ENCODE measurements around the gene BICRAL. TPM values are rescaled to one million over a fixed set of nuclear protein-coding genes. Genes with fewer than 3 reads are reported as not detected.

Gene BICRAL
- polyA plus RNA-seq, 1 of the 3 experiments (the other 2 are of a cell fraction): 5.1 TPM

DNA sequence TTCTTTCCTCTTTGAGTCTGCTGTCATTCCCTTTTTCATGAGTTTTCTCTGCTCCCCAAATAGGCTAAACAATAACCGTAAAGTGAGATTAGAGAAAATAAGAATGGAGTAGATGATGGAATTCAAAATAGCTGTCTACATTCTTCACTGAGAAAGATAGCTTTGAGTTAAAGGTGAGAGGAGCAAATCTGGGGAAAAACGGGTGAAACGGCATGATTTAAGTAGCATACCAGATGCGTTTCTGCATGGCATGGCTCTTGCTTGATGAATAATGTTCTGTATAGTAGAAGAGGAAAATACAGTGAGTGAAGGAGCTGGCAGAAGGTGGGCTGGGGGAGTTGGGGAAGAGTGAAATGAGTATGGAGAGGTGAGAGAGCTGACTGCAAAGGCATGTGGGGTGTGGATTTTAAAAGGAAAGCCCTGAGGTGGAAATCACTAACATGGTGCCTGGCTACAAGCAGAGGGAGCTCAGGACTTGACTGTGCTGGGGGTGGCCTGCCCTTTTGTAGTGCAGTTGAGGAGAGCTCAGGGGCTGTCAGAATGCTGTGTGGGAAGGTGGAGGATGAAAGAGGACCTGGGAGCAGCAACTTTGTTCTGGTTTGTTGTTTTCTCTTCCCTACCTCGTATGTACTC is 8.8 kb downstream of the BICRAL start:
- no peak for TF ChIP-seq SMC3 (IDR thresholded peaks at IDR 0.05; ENCODE audit: low read depth, low read length)
- TF ChIP-seq GABPA (IDR thresholded peaks at IDR 0.05; ENCODE audit: low read depth): no peak
- TF ChIP-seq, protein P1, sequence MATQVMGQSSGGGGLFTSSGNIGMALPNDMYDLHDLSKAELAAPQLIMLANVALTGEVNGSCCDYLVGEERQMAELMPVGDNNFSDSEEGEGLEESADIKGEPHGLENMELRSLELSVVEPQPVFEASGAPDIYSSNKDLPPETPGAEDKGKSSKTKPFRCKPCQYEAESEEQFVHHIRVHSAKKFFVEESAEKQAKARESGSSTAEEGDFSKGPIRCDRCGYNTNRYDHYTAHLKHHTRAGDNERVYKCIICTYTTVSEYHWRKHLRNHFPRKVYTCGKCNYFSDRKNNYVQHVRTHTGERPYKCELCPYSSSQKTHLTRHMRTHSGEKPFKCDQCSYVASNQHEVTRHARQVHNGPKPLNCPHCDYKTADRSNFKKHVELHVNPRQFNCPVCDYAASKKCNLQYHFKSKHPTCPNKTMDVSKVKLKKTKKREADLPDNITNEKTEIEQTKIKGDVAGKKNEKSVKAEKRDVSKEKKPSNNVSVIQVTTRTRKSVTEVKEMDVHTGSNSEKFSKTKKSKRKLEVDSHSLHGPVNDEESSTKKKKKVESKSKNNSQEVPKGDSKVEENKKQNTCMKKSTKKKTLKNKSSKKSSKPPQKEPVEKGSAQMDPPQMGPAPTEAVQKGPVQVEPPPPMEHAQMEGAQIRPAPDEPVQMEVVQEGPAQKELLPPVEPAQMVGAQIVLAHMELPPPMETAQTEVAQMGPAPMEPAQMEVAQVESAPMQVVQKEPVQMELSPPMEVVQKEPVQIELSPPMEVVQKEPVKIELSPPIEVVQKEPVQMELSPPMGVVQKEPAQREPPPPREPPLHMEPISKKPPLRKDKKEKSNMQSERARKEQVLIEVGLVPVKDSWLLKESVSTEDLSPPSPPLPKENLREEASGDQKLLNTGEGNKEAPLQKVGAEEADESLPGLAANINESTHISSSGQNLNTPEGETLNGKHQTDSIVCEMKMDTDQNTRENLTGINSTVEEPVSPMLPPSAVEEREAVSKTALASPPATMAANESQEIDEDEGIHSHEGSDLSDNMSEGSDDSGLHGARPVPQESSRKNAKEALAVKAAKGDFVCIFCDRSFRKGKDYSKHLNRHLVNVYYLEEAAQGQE (IDR thresholded peaks at IDR 0.05; ENCODE audit: low read depth, low read length): no peak
- TF ChIP-seq RCOR1 (IDR thresholded peaks at IDR 0.05; ENCODE audit: low read length): no peak
- TF ChIP-seq RAD21 (IDR thresholded peaks at IDR 0.05; ENCODE audit: low read length): no peak
- no peak for TF ChIP-seq FOSL2 (IDR thresholded peaks at IDR 0.05; ENCODE audit: borderline replicate concordance, low read depth)
- TF ChIP-seq, protein P2, sequence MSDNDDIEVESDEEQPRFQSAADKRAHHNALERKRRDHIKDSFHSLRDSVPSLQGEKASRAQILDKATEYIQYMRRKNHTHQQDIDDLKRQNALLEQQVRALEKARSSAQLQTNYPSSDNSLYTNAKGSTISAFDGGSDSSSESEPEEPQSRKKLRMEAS (IDR thresholded peaks at IDR 0.05; ENCODE audit: low read depth): no peak
- Histone ChIP-seq H3K27ac (ENCODE audit: low read depth in 2 of 2, low read length in 1 of 2) (no peak overlapping the region), H3K27me3 (ENCODE audit: insufficient read depth) (no peaks in the 10 kb centered on the region), H2AFZ (ENCODE audit: low read depth) (no peak overlapping the region), H3K79me2 (ENCODE audit: insufficient read depth) (peaks cover 60% of the 10 kb centered on the region), H3K9ac (no peak overlapping the region), H4K20me1 (ENCODE audit: insufficient read depth) (no peaks in the 10 kb centered on the region), H3K4me3 (ENCODE audit: low read depth in 2 of 2, low read length in 1 of 2) (no peak overlapping the region), H3K9me2 (no peaks in the 10 kb centered on the region), H3K4me1 (ENCODE audit: control insufficient read depth in 1 of 2, insufficient read depth in 2 of 2, low read depth in 1 of 2, low read length in 1 of 2) (peaks cover 6 to 8% of the 10 kb centered on the region in 2 experiments; a peak in 3 of 4 replicates), H3K4me2 (no peak overlapping the region), H3F3A (replicated peaks; ENCODE audit: insufficient read depth) (peaks cover 30% of the 10 kb centered on the region), H3K9me3 (no peaks in the 10 kb centered on the region), H3K36me3 (replicated peaks in 1 of 2; ENCODE audit: control insufficient read depth in 1 of 2, insufficient read depth in 2 of 2, low read length in 1 of 2) (peaks cover 0 to 7% of the 10 kb centered on the region in 2 experiments)
- WGBS (ENCODE audit: low lambda C conversion rate): 94% methylated on average over 5 of the region's 5 CpGs
- no peak for DNase-seq
- POLR2A ChIA-PET: interaction anchor here (1.0 kb wide), 1 partner anchor 61 kb away, joined by 3 read pairs; no protein-coding TSS in a partner anchor
- CTCF ChIA-PET: interaction anchor here (0.8 kb wide), 1 partner anchor 94 kb away, joined by 3 read pairs; no protein-coding TSS in a partner anchor

DNA sequence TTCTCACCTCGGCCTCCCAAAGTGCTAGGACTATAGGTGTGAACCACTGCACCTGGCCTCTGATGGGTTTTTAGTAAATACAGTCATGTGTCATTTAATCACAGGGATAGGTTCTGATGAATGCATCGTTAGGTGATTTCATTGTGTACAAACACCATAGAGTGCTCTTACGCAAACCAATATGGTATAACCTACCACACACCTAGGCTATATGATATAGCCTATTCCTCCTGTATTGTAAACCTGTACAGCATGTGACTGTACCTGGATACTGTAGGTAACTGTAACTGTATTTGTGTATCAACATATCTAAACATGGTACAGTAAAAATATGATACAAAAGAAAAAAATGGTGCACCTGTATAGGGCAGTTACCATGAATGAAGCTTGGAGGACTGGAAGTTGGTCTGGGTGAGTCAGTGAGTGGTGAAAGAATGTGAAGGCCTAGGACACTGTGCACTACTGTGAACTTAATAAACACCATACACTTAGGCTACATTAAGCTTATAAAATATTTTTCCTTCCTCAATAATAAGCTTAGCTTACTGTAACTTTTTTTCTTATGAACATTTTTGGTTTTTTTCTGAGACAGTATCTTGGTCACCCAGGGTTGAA is 10.0 kb downstream of the BICRAL start:
- H3K9ac ChIP-seq: no peak overlapping the region
- no peaks in the 10 kb centered on the region for H3K27me3 ChIP-seq (ENCODE audit: insufficient read depth)
- peaks cover 0 to 7% of the 10 kb centered on the region in 2 experiments for H3K36me3 ChIP-seq (replicated peaks in 1 of 2; ENCODE audit: control insufficient read depth in 1 of 2, insufficient read depth in 2 of 2, low read length in 1 of 2)
- CTCF ChIA-PET: interaction anchor here (0.6 to 0.7 kb wide), 2 partner anchors 14 to 32 kb away, joined by 3 read pairs; no protein-coding TSS in a partner anchor
- 97% methylated on average over 3 of the region's 3 CpGs for WGBS (ENCODE audit: low lambda C conversion rate)
- peaks cover 30% of the 10 kb centered on the region for H3F3A ChIP-seq (replicated peaks; ENCODE audit: insufficient read depth)
- peaks cover 3 to 4% of the 10 kb centered on the region in 2 experiments; a peak in 2 of 4 replicates for H3K4me1 ChIP-seq (ENCODE audit: control insufficient read depth in 1 of 2, insufficient read depth in 2 of 2, low read depth in 1 of 2, low read length in 1 of 2)
- H3K4me3 ChIP-seq (ENCODE audit: low read depth in 2 of 2, low read length in 1 of 2): no peak overlapping the region
- POLR2A ChIA-PET: interaction anchor here (1.5 kb wide), 1 partner anchor 9 kb away, joined by 6 read pairs; no protein-coding TSS in a partner anchor
- no peak overlapping the region for H3K27ac ChIP-seq (ENCODE audit: low read depth in 2 of 2, low read length in 1 of 2)
- no peak overlapping the region for H2AFZ ChIP-seq (ENCODE audit: low read depth)
- no peaks in the 10 kb centered on the region for H4K20me1 ChIP-seq (ENCODE audit: insufficient read depth)
- H3K4me2 ChIP-seq: no peak overlapping the region
- no peak for DNase-seq
- peaks cover 48% of the 10 kb centered on the region for H3K79me2 ChIP-seq (ENCODE audit: insufficient read depth)
- H3K9me2 ChIP-seq: no peaks in the 10 kb centered on the region
- no peaks in the 10 kb centered on the region for H3K9me3 ChIP-seq
- TF ChIP-seq GATA2 (CRISPR knock-in tag; IDR thresholded peaks at IDR 0.05): no peak
- no peak for TF ChIP-seq RAD21 (IDR thresholded peaks at IDR 0.05; ENCODE audit: low read length)
- TF ChIP-seq, protein P3, sequence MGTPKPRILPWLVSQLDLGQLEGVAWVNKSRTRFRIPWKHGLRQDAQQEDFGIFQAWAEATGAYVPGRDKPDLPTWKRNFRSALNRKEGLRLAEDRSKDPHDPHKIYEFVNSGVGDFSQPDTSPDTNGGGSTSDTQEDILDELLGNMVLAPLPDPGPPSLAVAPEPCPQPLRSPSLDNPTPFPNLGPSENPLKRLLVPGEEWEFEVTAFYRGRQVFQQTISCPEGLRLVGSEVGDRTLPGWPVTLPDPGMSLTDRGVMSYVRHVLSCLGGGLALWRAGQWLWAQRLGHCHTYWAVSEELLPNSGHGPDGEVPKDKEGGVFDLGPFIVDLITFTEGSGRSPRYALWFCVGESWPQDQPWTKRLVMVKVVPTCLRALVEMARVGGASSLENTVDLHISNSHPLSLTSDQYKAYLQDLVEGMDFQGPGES (IDR thresholded peaks at IDR 0.05; ENCODE audit: low read depth, low read length): no peak
- no peak for TF ChIP-seq RXRA (IDR thresholded peaks at IDR 0.05; ENCODE audit: borderline replicate concordance, low read depth)
- TF ChIP-seq EP300 (IDR thresholded peaks at IDR 0.05; ENCODE audit: borderline replicate concordance in 1 of 2, low read depth in 1 of 2, low read length in 1 of 2): no peak
- TF ChIP-seq, protein P4, sequence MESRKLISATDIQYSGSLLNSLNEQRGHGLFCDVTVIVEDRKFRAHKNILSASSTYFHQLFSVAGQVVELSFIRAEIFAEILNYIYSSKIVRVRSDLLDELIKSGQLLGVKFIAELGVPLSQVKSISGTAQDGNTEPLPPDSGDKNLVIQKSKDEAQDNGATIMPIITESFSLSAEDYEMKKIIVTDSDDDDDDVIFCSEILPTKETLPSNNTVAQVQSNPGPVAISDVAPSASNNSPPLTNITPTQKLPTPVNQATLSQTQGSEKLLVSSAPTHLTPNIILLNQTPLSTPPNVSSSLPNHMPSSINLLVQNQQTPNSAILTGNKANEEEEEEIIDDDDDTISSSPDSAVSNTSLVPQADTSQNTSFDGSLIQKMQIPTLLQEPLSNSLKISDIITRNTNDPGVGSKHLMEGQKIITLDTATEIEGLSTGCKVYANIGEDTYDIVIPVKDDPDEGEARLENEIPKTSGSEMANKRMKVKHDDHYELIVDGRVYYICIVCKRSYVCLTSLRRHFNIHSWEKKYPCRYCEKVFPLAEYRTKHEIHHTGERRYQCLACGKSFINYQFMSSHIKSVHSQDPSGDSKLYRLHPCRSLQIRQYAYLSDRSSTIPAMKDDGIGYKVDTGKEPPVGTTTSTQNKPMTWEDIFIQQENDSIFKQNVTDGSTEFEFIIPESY (IDR thresholded peaks at IDR 0.05; ENCODE audit: borderline replicate concordance, low read depth): no peak
- TF ChIP-seq ELF1 (IDR thresholded peaks at IDR 0.05): no peak
- no peak for TF ChIP-seq MEF2A (IDR thresholded peaks at IDR 0.05; ENCODE audit: borderline replicate concordance, low read depth)
- TF ChIP-seq MXI1 (IDR thresholded peaks at IDR 0.05; ENCODE audit: low read depth, low read length): no peak
- TF ChIP-seq, protein P2 (IDR thresholded peaks at IDR 0.05; ENCODE audit: low read depth): no peak
- no peak for TF ChIP-seq TCF12 (IDR thresholded peaks at IDR 0.05)
- no peak for TF ChIP-seq SIN3A (IDR thresholded peaks at IDR 0.05; ENCODE audit: borderline replicate concordance, low read depth, low read length)
